Cardiac muscle cell (in vitro differentiated cells and primary cell): ENCODE measurements around the gene ARNT2. TPM values are rescaled to one million over a fixed set of nuclear protein-coding genes. Genes with fewer than 3 reads are reported as not detected.

Experiments
- DNase-seq, 2 donors: peaks; one replicate each; pipeline versions ENCODE4 v3.0.0 to v3.0.0-alpha.2; 2010 to 2017; ENCODE audit warnings: low read depth in 1 of 2, low spot score in 1 of 2
- H3K27ac ChIP-seq: fragments of 200-600 bp; sonication (generic); 2 replicates; pipeline ENCODE4 v1.5.1; 2016
- H3K27me3 ChIP-seq: fragments of 200-600 bp; sonication (generic); 2 replicates; pipeline ENCODE4 v1.6.0; 2016; ENCODE audit warnings: control low read depth
- H3K36me3 ChIP-seq: fragments of 200-600 bp; sonication (generic); 2 replicates; pipeline ENCODE4 v1.5.1; 2016; ENCODE audit warnings: control low read depth
- H3K4me1 ChIP-seq: fragments of 200-600 bp; sonication (generic); 2 replicates; pipeline ENCODE4 v1.8.1; 2017; ENCODE audit warnings: low read depth, mild to moderate bottlenecking, mixed run types
- H3K4me3 ChIP-seq: fragments of 200-600 bp; sonication (generic); 2 replicates; pipeline ENCODE4 v1.5.1; 2016; ENCODE audit warnings: mild to moderate bottlenecking
- H3K9me3 ChIP-seq: fragments of 200-600 bp; sonication (generic); 2 replicates; pipeline ENCODE4 v1.5.1; 2017; ENCODE audit warnings: low read depth, mild to moderate bottlenecking, control low read depth
- CTCF ChIP-seq: IDR thresholded peaks from 2 replicates; pipeline ENCODE4 v1.5.1; 2012; ENCODE audit warnings: low read depth, mild to moderate bottlenecking, low read length
- polyA plus RNA-seq: library from polyadenylated mRNA; unstranded; fragments of >200 nt; fragmentation: Nextera tagmentation; extraction: Ambion mirVana; gene quantifications from 2 replicates; pipeline ENCODE4 v1.2.1, GENCODE V29; 2016
- total RNA-seq: library from RNA; depleted of rRNA; stranded (reverse); fragments of >200 nt; gene quantifications from 2 replicates; pipeline ENCODE4 v1.2.3, GENCODE V29; 2016

The ARNT2 gene
- total and polyA plus RNA-seq, 2 experiments from 2014 or later = 3.8 to 4.4 TPM

GRCh38 chr15:80559761-80560160, 155.6 kb downstream of the ARNT2 start:
- DNase-seq = peak in 1 of 2 donors; percentile 30
- no peak overlapping the region for H3K4me3 ChIP-seq
- no peaks in the 10 kb centered on the region for H3K36me3 ChIP-seq
- no peaks in the 10 kb centered on the region for H3K9me3 ChIP-seq
- no peak overlapping the region for H3K27ac ChIP-seq
- H3K4me1 ChIP-seq = peaks cover 14% of the 10 kb centered on the region
- TF ChIP-seq CTCF = no peak
- H3K27me3 ChIP-seq = peaks cover 23% of the 10 kb centered on the region

- H3K27ac ChIP-seq = no peak overlapping the region
- peak in 1 of 2 donors; percentile 15 for DNase-seq
- TF ChIP-seq CTCF = no peak
- no peak overlapping the region for H3K4me3 ChIP-seq
- peaks cover 14% of the 10 kb centered on the region for H3K4me1 ChIP-seq
- peaks cover 19% of the 10 kb centered on the region for H3K27me3 ChIP-seq
- no peaks in the 10 kb centered on the region for H3K9me3 ChIP-seq
- no peaks in the 10 kb centered on the region for H3K36me3 ChIP-seq
Measured at GRCh38 chr15:80560601-80561400, 156.6 kb downstream of the ARNT2 start.

DNA sequence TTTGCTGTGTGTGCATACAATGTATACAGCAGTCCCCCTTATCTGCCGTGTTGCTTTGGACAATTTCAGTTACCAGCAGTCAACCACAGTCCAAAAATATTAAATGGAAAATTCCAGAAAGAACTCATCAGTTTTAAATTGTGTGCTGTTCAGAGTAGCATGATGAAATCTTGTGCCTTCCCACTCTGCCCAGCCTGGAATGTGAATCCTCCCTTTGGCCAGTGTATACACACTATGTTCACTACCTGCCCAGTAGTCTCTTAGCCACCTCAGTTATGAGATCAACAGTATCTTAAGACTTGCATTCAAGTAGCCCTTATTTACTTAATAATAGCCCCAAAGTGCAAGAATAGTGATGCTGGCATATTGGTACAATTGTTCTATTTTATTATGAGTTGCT, 157.3 kb downstream of the ARNT2 start:
- Histone ChIP-seq H3K27me3 (peaks cover 25% of the 10 kb centered on the region), H3K4me1 (peaks cover 14% of the 10 kb centered on the region), H3K4me3 (no peak overlapping the region), H3K36me3 (no peaks in the 10 kb centered on the region), H3K27ac (no peak overlapping the region), H3K9me3 (no peaks in the 10 kb centered on the region)
- DNase-seq = peak in 1 of 2 donors; percentile 40
- TF ChIP-seq CTCF = no peak

GRCh38 chr15:80562033-80562432, 157.9 kb downstream of the ARNT2 start:
- H3K27me3 ChIP-seq = peaks cover 26% of the 10 kb centered on the region
- H3K4me1 ChIP-seq = peaks cover 14% of the 10 kb centered on the region
- no peak for TF ChIP-seq CTCF
- no peak overlapping the region for H3K27ac ChIP-seq
- no peaks in the 10 kb centered on the region for H3K9me3 ChIP-seq
- no peak overlapping the region for H3K4me3 ChIP-seq
- no peaks in the 10 kb centered on the region for H3K36me3 ChIP-seq
- DNase-seq = peak in 1 of 2 donors; percentile 32

- no peak for TF ChIP-seq CTCF
- H3K4me3 ChIP-seq = no peak overlapping the region
- no peaks in the 10 kb centered on the region for H3K36me3 ChIP-seq
- peaks cover 14% of the 10 kb centered on the region for H3K4me1 ChIP-seq
- peaks cover 26% of the 10 kb centered on the region for H3K27me3 ChIP-seq
- no peaks in the 10 kb centered on the region for H3K9me3 ChIP-seq
- no peak overlapping the region for H3K27ac ChIP-seq
- DNase-seq = no peak
Measured at GRCh38 chr15:80562846-80563245, 158.7 kb downstream of the ARNT2 start.
